ENCODE results near the gene OR2T1.

GRCh38 chr1:248373761-248374160 is 29.1 kb upstream of the OR2T1 start:
- TF ChIP-seq EP300 (IDR thresholded peaks at IDR 0.05; ENCODE audit: borderline replicate concordance in 1 of 2, low read depth in 1 of 2, low read length in 1 of 2) = no peak
- TF ChIP-seq MAX (IDR thresholded peaks at IDR 0.05; ENCODE audit: low read depth) = no peak
- TF ChIP-seq CTCF (IDR thresholded peaks at IDR 0.05) = no peak
- TF ChIP-seq RCOR1 (IDR thresholded peaks at IDR 0.05; ENCODE audit: low read length) = no peak
- no peak for TF ChIP-seq RXRA (IDR thresholded peaks at IDR 0.05; ENCODE audit: borderline replicate concordance, low read depth)
